Effector memory CD4-positive, alpha-beta T cell (primary cell): Measurements from ENCODE around the gene KCNQ5.

ENCODE experiments used
- DNase-seq, 3 donors: peaks; one replicate each; pipeline ENCODE4 v3.0.0-alpha.2; 2020
- H3K27ac ChIP-seq: 2 replicates; pipeline ENCODE4 v1.7.0; 2013; ENCODE audit warnings: mild to moderate bottlenecking, low read length, moderate library complexity; ENCODE audit not compliant: insufficient read depth, poor library complexity, severe bottlenecking
- H3K27me3 ChIP-seq: replicated peaks from 2 replicates; pipeline ENCODE4 v1.7.0; 2013; ENCODE audit warnings: mild to moderate bottlenecking, low read length; ENCODE audit not compliant: insufficient read depth, control insufficient read depth, poor library complexity, severe bottlenecking
- H3K36me3 ChIP-seq: 2 replicates; pipeline ENCODE4 v1.7.0; 2013; ENCODE audit warnings: mild to moderate bottlenecking, low read length, moderate library complexity; ENCODE audit not compliant: control insufficient read depth, insufficient read depth
- H3K4me1 ChIP-seq: 2 replicates; pipeline ENCODE4 v1.7.0; 2013; ENCODE audit warnings: low read length, mild to moderate bottlenecking; ENCODE audit not compliant: control insufficient read depth, insufficient read depth, poor library complexity, severe bottlenecking
- H3K4me3 ChIP-seq: 2 replicates; pipeline ENCODE4 v1.7.0; 2013; ENCODE audit warnings: low read length, low read depth, mild to moderate bottlenecking; ENCODE audit not compliant: insufficient read depth, poor library complexity, severe bottlenecking
- H3K9me3 ChIP-seq: 2 replicates; pipeline ENCODE4 v1.7.0; 2013; ENCODE audit warnings: mild to moderate bottlenecking, low read length, moderate library complexity; ENCODE audit not compliant: control insufficient read depth

The KCNQ5 gene

DNA sequence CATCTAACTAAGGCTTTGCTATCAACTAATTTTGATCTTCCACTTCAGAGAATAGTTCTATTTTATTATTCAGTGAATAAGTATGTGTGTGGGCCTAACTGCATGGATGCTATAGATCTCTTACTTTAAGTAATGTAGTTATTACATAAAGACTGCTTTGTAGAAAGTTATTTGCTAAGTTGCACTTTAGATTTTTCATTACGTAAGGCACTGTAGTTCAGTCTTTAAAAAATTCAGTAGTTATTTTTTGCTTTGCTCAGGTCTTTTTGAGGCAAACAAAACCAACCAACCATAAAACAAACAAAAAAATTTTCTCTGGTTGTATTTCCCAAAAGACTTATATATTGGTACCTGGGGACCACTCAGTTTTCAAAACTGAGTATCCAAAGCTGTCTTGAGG, 53.0 kb downstream of the KCNQ5 start:
- no peak for DNase-seq
- Histone ChIP-seq H3K27me3 (no peaks in the 10 kb centered on the region), H3K4me1 (no peaks in the 10 kb centered on the region), H3K36me3 (no peaks in the 10 kb centered on the region), H3K27ac (no peak overlapping the region), H3K9me3 (no peaks in the 10 kb centered on the region), H3K4me3 (no peak overlapping the region)

DNA sequence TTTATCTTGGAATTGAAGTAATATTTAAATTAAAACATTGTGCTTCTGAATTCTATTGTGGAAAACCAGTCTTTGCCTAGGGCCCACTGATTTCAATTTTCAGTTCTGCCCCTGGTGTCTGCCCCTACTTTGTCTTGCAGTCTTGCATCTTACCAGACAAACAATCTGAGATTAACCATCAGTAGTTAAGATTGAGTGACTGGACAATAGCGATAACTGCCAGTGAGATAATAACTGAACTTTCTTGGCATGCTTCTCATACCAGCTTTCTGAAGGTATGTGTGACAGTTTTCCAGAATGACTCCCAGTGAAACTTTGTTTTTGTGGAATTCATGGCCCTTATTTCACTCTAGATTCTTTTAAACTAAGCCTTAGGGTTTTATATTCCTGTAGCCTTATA, 53.5 kb downstream of the KCNQ5 start:
- Histone ChIP-seq H3K36me3 (no peaks in the 10 kb centered on the region), H3K9me3 (no peaks in the 10 kb centered on the region), H3K27ac (no peak overlapping the region), H3K27me3 (no peaks in the 10 kb centered on the region), H3K4me1 (no peaks in the 10 kb centered on the region), H3K4me3 (no peak overlapping the region)
- no peak for DNase-seq

- Histone ChIP-seq H3K4me3 (no peak overlapping the region), H3K27ac (no peak overlapping the region), H3K27me3 (no peaks in the 10 kb centered on the region), H3K4me1 (no peaks in the 10 kb centered on the region), H3K36me3 (no peaks in the 10 kb centered on the region), H3K9me3 (no peaks in the 10 kb centered on the region)
- DNase-seq, result no peak
These were observed 55.1 kb downstream of the KCNQ5 start for GRCh38 chr6:72676995-72677394.

- H3K4me1 ChIP-seq, result no peaks in the 10 kb centered on the region
These were observed 55.9 kb downstream of the KCNQ5 start for GRCh38 chr6:72677740-72678139.

GRCh38 chr6:72683797-72684196, 61.9 kb downstream of the KCNQ5 start:
- H3K4me3 ChIP-seq, result no peak overlapping the region
- no peak overlapping the region for H3K27ac ChIP-seq
- H3K9me3 ChIP-seq, result no peaks in the 10 kb centered on the region
- H3K27me3 ChIP-seq, result no peaks in the 10 kb centered on the region
- H3K36me3 ChIP-seq, result no peaks in the 10 kb centered on the region
- H3K4me1 ChIP-seq, result no peaks in the 10 kb centered on the region
- DNase-seq, result no peak

More at GRCh38 chr6:72677740-72678139, 55.9 kb downstream of the KCNQ5 start:
- Histone ChIP-seq H3K9me3 (no peaks in the 10 kb centered on the region), H3K4me3 (no peak overlapping the region), H3K36me3 (no peaks in the 10 kb centered on the region), H3K27ac (no peak overlapping the region), H3K27me3 (no peaks in the 10 kb centered on the region)
- DNase-seq, result no peak

DNA sequence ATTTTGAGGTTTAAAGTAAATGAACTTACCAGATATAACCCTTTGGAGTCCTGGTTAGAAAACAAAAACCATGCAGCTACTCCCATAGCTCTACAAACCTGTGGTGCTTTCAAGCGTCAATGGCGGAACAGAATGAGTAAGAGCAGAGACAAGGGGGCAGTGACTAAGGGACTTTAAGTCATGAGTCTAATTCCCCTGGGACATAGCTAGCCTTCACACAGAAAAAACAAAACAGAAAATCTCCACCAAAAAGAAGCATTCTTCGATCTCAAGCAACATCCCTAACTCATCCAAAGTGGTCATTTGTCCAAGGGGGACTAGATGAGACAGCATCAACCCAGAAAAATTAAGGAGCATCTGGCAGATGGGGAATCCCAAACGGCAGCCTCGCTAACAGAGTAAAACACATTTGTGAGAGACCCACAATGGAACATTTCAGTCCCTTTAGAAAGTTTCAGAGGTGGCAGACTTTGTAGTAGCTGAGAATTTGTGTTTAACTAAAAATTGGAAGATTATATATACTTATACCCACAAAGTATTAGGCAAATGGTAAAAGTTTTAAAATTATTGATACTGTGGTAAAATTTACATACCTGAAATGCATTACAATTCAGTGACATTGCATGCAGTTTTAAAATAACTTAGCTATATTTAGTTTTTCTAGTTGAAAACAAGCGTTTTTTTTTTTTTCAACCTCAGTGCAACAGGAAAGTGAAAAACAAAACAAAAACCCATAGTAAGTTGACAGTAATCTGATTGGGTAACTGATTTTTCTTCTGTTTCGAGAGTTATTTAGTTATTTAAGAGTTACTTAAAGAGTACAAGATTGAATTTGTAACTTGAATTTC, 67.5 kb downstream of the KCNQ5 start:
- Histone ChIP-seq H3K9me3 (no peaks in the 10 kb centered on the region), H3K27me3 (no peaks in the 10 kb centered on the region), H3K36me3 (no peaks in the 10 kb centered on the region), H3K4me3 (no peak overlapping the region), H3K4me1 (no peaks in the 10 kb centered on the region), H3K27ac (no peak overlapping the region)
- DNase-seq, result no peak

GRCh38 chr6:72691249-72691648, 69.4 kb downstream of the KCNQ5 start:
- Histone ChIP-seq H3K4me3 (no peak overlapping the region), H3K9me3 (no peaks in the 10 kb centered on the region), H3K27me3 (no peaks in the 10 kb centered on the region), H3K27ac (no peak overlapping the region), H3K36me3 (no peaks in the 10 kb centered on the region), H3K4me1 (no peaks in the 10 kb centered on the region)
- no peak for DNase-seq

DNA sequence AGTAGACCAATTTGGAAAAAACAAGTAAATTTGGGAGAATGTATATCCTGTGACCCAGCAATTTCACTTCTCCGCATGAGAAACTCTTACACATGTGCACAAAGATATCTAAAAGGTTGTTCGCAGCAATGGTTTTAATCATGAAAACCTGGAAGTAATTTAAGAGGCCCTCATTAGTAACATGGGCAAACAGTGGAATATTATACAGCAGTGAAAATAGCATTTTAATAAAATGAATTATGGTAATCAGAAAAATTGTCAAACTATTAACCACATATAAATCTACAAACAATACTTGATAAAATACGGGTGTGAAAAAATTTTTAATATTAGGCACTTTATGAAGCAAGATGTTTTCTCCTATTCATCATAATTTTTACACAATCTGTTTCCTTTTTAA, 74.2 kb downstream of the KCNQ5 start:
- no peak overlapping the region for H3K27ac ChIP-seq
- no peaks in the 10 kb centered on the region for H3K4me1 ChIP-seq
- no peaks in the 10 kb centered on the region for H3K27me3 ChIP-seq
- no peak for DNase-seq
- H3K9me3 ChIP-seq, result no peaks in the 10 kb centered on the region
- no peaks in the 10 kb centered on the region for H3K36me3 ChIP-seq
- H3K4me3 ChIP-seq, result no peak overlapping the region

DNA sequence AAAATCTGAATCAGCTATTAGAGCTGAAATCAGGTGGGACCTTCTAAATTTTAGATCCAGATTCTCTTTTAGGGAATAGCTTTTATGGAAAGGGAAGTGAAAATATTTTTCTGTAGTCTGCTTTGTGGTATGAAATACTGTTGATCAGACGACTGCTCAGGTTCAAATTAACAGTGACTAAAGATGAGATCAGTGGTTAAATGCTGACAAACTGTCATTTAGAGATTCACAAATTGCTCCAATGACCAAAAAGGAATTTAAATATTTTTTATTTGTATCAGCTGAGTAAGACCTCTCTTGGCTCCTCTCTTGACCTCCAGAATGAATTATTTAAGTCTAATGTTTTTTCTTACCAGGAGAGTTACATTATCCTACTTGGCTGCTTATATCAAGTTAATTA, 77.3 kb downstream of the KCNQ5 start:
- no peak overlapping the region for H3K27ac ChIP-seq
- DNase-seq, result no peak

DNA sequence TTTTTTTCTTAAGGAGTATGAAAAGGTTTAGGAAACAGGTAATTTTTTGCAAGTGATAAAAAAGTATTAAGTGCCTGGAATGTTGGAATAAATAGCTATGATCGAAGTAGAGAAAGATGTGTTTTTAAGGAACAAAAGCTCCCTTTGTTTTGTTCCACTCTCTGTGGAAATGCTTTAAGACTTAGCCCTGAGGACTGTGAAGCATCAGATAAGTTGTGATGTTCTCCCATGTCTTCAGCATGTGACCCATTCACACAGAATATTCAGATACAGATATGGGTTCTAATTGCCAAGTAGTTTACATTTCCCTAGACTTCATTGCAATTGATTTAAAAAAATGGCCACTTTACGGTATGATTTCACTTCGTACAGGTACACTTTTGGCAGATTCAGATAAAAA, 80.6 kb downstream of the KCNQ5 start:
- Histone ChIP-seq H3K9me3 (no peaks in the 10 kb centered on the region), H3K4me1 (no peaks in the 10 kb centered on the region), H3K4me3 (no peak overlapping the region), H3K27ac (no peak overlapping the region), H3K36me3 (no peaks in the 10 kb centered on the region), H3K27me3 (no peaks in the 10 kb centered on the region)
- DNase-seq, result no peak

More for the DNA sequence above, 77.3 kb downstream of the KCNQ5 start:
- Histone ChIP-seq H3K9me3 (no peaks in the 10 kb centered on the region), H3K4me1 (no peaks in the 10 kb centered on the region), H3K4me3 (no peak overlapping the region), H3K27me3 (no peaks in the 10 kb centered on the region), H3K36me3 (no peaks in the 10 kb centered on the region)
